Hepatocyte (in vitro differentiated cells): ENCODE results near the gene KCNIP2. TPM values are rescaled to one million over a fixed set of nuclear protein-coding genes. Genes with fewer than 3 reads are reported as not detected.

Experiments
- DNase-seq: peaks from one replicate; pipeline ENCODE4 v3.0.0-alpha.2; 2016; ENCODE audit warnings: low spot score
- H2AFZ ChIP-seq: fragments of 200-600 bp; sonication (generic); 2 replicates; pipeline ENCODE4 v1.6.0; 2016; ENCODE audit warnings: antibody characterized with exemption, mild to moderate bottlenecking
- H3K27ac ChIP-seq: fragments of 200-600 bp; sonication (generic); 2 replicates; pipeline ENCODE4 v1.5.1; 2016; ENCODE audit warnings: mild to moderate bottlenecking
- H3K27me3 ChIP-seq: fragments of 200-600 bp; sonication (generic); 2 replicates; pipeline ENCODE4 v1.6.1; 2016
- H3K36me3 ChIP-seq: fragments of 200-600 bp; sonication (generic); replicated peaks from 2 replicates; pipeline ENCODE4 v1.5.1; 2016; ENCODE audit warnings: low read depth; ENCODE audit not compliant: insufficient read depth
- H3K4me1 ChIP-seq: fragments of 200-600 bp; sonication (generic); 2 replicates; pipeline ENCODE4 v1.5.1; 2016; ENCODE audit warnings: mild to moderate bottlenecking, moderate library complexity; ENCODE audit not compliant: insufficient read depth
- H3K4me2 ChIP-seq: fragments of 200-600 bp; sonication (generic); 2 replicates; pipeline ENCODE4 v1.6.0; 2016
- H3K4me3 ChIP-seq: fragments of 200-600 bp; sonication (generic); 2 replicates; pipeline ENCODE4 v1.5.1; 2016; ENCODE audit warnings: mild to moderate bottlenecking
- H3K79me2 ChIP-seq: fragments of 200-600 bp; sonication (generic); 2 replicates; pipeline ENCODE4 v1.6.0; 2017; ENCODE audit warnings: mild to moderate bottlenecking
- H3K9me2 ChIP-seq: fragments of 200-600 bp; sonication (generic); replicated peaks from 2 replicates; pipeline ENCODE4 v1.6.0; 2017; ENCODE audit warnings: mild to moderate bottlenecking; ENCODE audit not compliant: insufficient read depth
- H3K9me3 ChIP-seq: fragments of 200-600 bp; sonication (generic); 2 replicates; pipeline ENCODE4 v1.5.1; 2016; ENCODE audit warnings: low read depth, mild to moderate bottlenecking
- H4K20me1 ChIP-seq: fragments of 200-600 bp; sonication (generic); 2 replicates; pipeline ENCODE4 v1.6.0; 2016; ENCODE audit warnings: mild to moderate bottlenecking; ENCODE audit not compliant: insufficient read depth, poor library complexity, severe bottlenecking
- CTCF ChIP-seq: fragments of 200-600 bp; sonication (generic); IDR thresholded peaks from 2 replicates; pipeline ENCODE4 v1.5.1; 2016; ENCODE audit warnings: antibody characterized with exemption, mild to moderate bottlenecking; ENCODE audit not compliant: poor library complexity
- EZH2 ChIP-seq: fragments of 200-600 bp; sonication (generic); IDR thresholded peaks from 2 replicates; pipeline ENCODE4 v1.6.1; 2016; ENCODE audit warnings: antibody characterized with exemption, mild to moderate bottlenecking, borderline replicate concordance
- EZH2phosphoT487 ChIP-seq: fragments of 200-600 bp; sonication (generic); IDR thresholded peaks from one replicate; pipeline ENCODE4 v1.6.1; 2018; ENCODE audit warnings: antibody characterized with exemption, mild to moderate bottlenecking, low read depth, moderate library complexity; ENCODE audit not compliant: unreplicated experiment, severe bottlenecking
- WGBS: methylation state at CpG from one replicate; pipeline ENCODE4 v1.1.6; 2016; ENCODE audit warnings: low lambda C conversion rate; ENCODE audit errors: missing lambda C conversion rate; 5-methylcytosine and 5-hydroxymethylcytosine counted together
- polyA plus RNA-seq: library from polyadenylated mRNA; unstranded; fragments of >200 nt; fragmentation: Nextera tagmentation; extraction: Ambion mirVana; gene quantifications from 2 replicates; pipeline ENCODE4 v1.2.1, GENCODE V29; 2016
- total RNA-seq: library from RNA; depleted of rRNA; stranded (reverse); fragments of >200 nt; gene quantifications from 2 replicates; pipeline ENCODE4 v1.2.3, GENCODE V29; 2014

KCNIP2 gene
- total and polyA plus RNA-seq, 2 experiments from 2014 or later = 0.87 to 1.0 TPM

GRCh38 chr10:101812606-101813005 is 31.0 kb downstream of the KCNIP2 start:
- H3K79me2 ChIP-seq = peaks cover 90% of the 10 kb centered on the region
- no peaks in the 10 kb centered on the region for H3K36me3 ChIP-seq
- no peak overlapping the region for H3K4me2 ChIP-seq
- no peak for DNase-seq
- H3K27ac ChIP-seq = no peak overlapping the region
- no peaks in the 10 kb centered on the region for H3K9me2 ChIP-seq
- H3K4me3 ChIP-seq = no peak overlapping the region
- 96% methylated on average over 4 of the region's 4 CpGs for WGBS
- TF ChIP-seq EZH2 (no peak), CTCF (no peak), EZH2phosphoT487 (no peak)
- H3K27me3 ChIP-seq = no peaks in the 10 kb centered on the region
- H4K20me1 ChIP-seq = peaks cover 97% of the 10 kb centered on the region
- H3K9me3 ChIP-seq = no peaks in the 10 kb centered on the region
- H3K4me1 ChIP-seq = peaks cover 13% of the 10 kb centered on the region
- H2AFZ ChIP-seq = no peak overlapping the region

- DNase-seq = no peak
- TF ChIP-seq EZH2phosphoT487 = no peak
- TF ChIP-seq CTCF = no peak
- no peak for TF ChIP-seq EZH2
- Histone ChIP-seq H3K79me2 (peaks cover 82% of the 10 kb centered on the region), H3K4me1 (no peaks in the 10 kb centered on the region), H4K20me1 (peaks cover 58% of the 10 kb centered on the region), H3K9me2 (no peaks in the 10 kb centered on the region), H3K4me3 (no peak overlapping the region), H3K36me3 (no peaks in the 10 kb centered on the region), H2AFZ (no peak overlapping the region), H3K27me3 (no peaks in the 10 kb centered on the region), H3K9me3 (no peaks in the 10 kb centered on the region), H3K27ac (no peak overlapping the region), H3K4me2 (no peak overlapping the region)
- WGBS = 94% methylated on average over 1 of the region's 1 CpG
Measured at GRCh38 chr10:101807158-101807557, 36.4 kb downstream of the KCNIP2 start.

GRCh38 chr10:101803511-101803910 is 40.1 kb downstream of the KCNIP2 start:
- DNase-seq = no peak
- H3K9me3 ChIP-seq = no peaks in the 10 kb centered on the region
- WGBS = 87% methylated on average over 4 of the region's 4 CpGs
- H4K20me1 ChIP-seq = peaks cover 51% of the 10 kb centered on the region
- H3K4me2 ChIP-seq = no peak overlapping the region
- no peaks in the 10 kb centered on the region for H3K36me3 ChIP-seq
- peaks cover 79% of the 10 kb centered on the region for H3K79me2 ChIP-seq
- TF ChIP-seq CTCF (no peak), EZH2phosphoT487 (no peak), EZH2 (no peak)
- no peak overlapping the region for H3K4me3 ChIP-seq
- H2AFZ ChIP-seq = no peak overlapping the region
- no peaks in the 10 kb centered on the region for H3K27me3 ChIP-seq
- H3K4me1 ChIP-seq = no peaks in the 10 kb centered on the region
- H3K27ac ChIP-seq = no peak overlapping the region
- H3K9me2 ChIP-seq = no peaks in the 10 kb centered on the region

GRCh38 chr10:101797403-101798059 is 46.1 kb downstream of the KCNIP2 start:
- Histone ChIP-seq H3K27ac (no peak overlapping the region), H3K4me1 (no peaks in the 10 kb centered on the region), H3K27me3 (no peaks in the 10 kb centered on the region), H3K4me2 (no peak overlapping the region), H2AFZ (no peak overlapping the region), H3K9me3 (no peaks in the 10 kb centered on the region), H3K9me2 (no peaks in the 10 kb centered on the region), H3K36me3 (no peaks in the 10 kb centered on the region), H3K4me3 (no peak overlapping the region), H3K79me2 (peaks cover 55% of the 10 kb centered on the region), H4K20me1 (peaks cover 67% of the 10 kb centered on the region)
- TF ChIP-seq EZH2 = no peak
- no peak for TF ChIP-seq EZH2phosphoT487
- no peak for TF ChIP-seq CTCF
- no peak for DNase-seq
- 84% methylated on average over 4 of the region's 4 CpGs for WGBS
